ENCODE data around the gene TSPAN14.

DNA sequence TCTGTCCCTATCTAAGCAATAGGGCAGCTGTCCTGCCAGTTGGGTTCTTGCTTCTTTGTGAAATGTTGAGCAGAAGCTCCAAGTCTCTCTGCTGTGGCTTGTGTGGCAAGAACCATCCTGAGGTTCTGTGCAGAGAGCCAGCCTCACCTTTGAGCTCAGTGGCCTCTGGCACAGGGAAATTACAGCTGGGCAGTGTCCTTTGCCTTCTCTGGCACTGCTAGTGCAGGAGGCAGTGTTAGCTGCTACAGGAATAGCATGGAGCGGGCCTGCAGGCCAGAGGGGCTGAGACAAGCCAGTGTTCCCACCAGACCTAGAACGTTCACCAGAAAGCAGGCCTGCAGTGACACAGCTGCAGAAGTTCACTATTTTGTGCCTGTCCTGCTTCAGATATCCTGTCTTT lies 44.0 kb upstream of the TSPAN14 start:
- TF ChIP-seq CTCF (IDR thresholded peaks at IDR 0.05) (no peak), POLR2A (IDR thresholded peaks at IDR 0.05) (no peak)
